T1000 (cell line): ENCODE data around the gene PLCL2.

Experiments
- DNase-seq: peaks from one replicate; lab custom pipeline; 2025; ENCODE audit warnings: mixed read lengths; lab: John Stamatoyannopoulos, UW

The PLCL2 gene

GRCh38 chr3:16884748-16885592 is at the start of gene PLCL2:
TSS of gene PLCL2 (plus strand) at chr3:16884955. CDS start at chr3:16885040, 85 bp downstream.
- DNase-seq, result no peak

GRCh38 chr3:16836505-16837237 is 48.1 kb upstream of the PLCL2 start:
- DNase-seq, result no peak

GRCh38 chr3:16837602-16838001 is 47.2 kb upstream of the PLCL2 start:
- no peak for DNase-seq

GRCh38 chr3:16838561-16838960 is 46.2 kb upstream of the PLCL2 start:
- DNase-seq, result no peak

GRCh38 chr3:16839271-16840100 is 45.3 kb upstream of the PLCL2 start:
- no peak for DNase-seq

GRCh38 chr3:16840101-16840424 is 44.7 kb upstream of the PLCL2 start:
- DNase-seq, result no peak

GRCh38 chr3:16841041-16841753 is 43.6 kb upstream of the PLCL2 start:
- DNase-seq, result no peak

GRCh38 chr3:16841904-16842271 is 42.9 kb upstream of the PLCL2 start:
- no peak for DNase-seq

GRCh38 chr3:16842272-16843270 is 42.2 kb upstream of the PLCL2 start:
- no peak for DNase-seq

GRCh38 chr3:16844222-16844621 is 40.5 kb upstream of the PLCL2 start:
- DNase-seq, result no peak

- DNase-seq, result no peak
Measured at GRCh38 chr3:16844791-16845190, 40.0 kb upstream of the PLCL2 start.

- DNase-seq, result no peak
Measured at GRCh38 chr3:16846373-16847080, 38.2 kb upstream of the PLCL2 start.

- DNase-seq, result no peak
Measured at GRCh38 chr3:16848007-16848406, 36.7 kb upstream of the PLCL2 start.

GRCh38 chr3:16849229-16849628 is 35.5 kb upstream of the PLCL2 start:
- no peak for DNase-seq

GRCh38 chr3:16849795-16850194 is 35.0 kb upstream of the PLCL2 start:
- DNase-seq, result no peak

- no peak for DNase-seq
Measured at GRCh38 chr3:16855497-16855896, 29.3 kb upstream of the PLCL2 start.

- DNase-seq, result no peak
Measured at GRCh38 chr3:16860234-16860633, 24.5 kb upstream of the PLCL2 start.

- DNase-seq, result no peak
Measured at GRCh38 chr3:16861432-16861831, 23.3 kb upstream of the PLCL2 start.

GRCh38 chr3:16864610-16865313 is 20.0 kb upstream of the PLCL2 start:
- no peak for DNase-seq
